Fibroblast of lung (primary cell): ENCODE measurements around the gene CORO1C.

Experiments used
- EZH2 ChIP-seq: IDR thresholded peaks from 2 replicates; pipeline ENCODE4 v1.5.1; 2012; ENCODE audit warnings: low read length, control low read depth, mild to moderate bottlenecking; ENCODE audit errors: missing control alignments
- TF ChIP-seq, protein P1 (sequence below), 2 donors: IDR thresholded peaks in 1 of 2; conservative IDR thresholded peaks in 1 of 2; 1 replicate in 1 of 2; 2 replicates in 1 of 2; pipeline ENCODE4 v1.5.1; 2011 to 2012; ENCODE audit warnings: low read length in 2 of 2, control low read depth in 1 of 2, inconsistent platforms in 1 of 2, low read depth in 1 of 2, mild to moderate bottlenecking in 1 of 2

DNA sequence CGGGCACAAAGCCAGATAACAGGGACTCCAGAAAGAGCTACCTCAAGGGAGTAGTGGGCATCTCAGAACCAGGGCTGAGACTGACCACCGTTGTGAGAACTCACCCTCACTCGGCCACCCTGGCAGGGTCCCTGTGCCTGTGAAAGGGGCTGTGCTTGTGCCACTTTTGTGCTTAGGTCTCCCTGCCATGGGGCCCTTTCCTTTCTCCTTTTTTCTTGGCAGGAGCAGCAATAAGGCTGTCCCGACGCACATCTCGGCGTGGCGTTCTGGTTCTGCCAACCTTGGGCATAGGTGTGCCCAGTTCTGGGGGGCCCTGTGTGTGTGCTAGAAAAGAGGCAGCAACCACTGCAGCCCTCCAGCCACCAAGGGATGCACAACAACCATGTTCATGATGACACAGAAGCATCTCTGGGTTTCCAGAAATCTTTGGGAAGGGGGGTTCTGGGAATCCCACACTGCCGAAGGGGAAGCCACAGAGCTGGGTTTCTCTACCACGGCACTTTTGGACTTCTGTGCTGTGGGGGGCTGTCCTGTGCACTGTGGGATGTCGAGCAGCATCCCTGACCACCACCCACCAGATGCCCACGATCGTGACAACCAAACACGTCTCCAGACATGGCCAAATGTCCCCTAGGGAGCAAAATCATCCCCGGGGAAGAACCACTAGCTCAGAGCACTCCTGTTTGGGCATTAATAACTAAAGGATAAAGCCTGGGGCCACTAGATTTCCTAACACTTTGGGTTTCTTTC, 120.3 kb downstream of the CORO1C start:
- TF ChIP-seq, protein P1, sequence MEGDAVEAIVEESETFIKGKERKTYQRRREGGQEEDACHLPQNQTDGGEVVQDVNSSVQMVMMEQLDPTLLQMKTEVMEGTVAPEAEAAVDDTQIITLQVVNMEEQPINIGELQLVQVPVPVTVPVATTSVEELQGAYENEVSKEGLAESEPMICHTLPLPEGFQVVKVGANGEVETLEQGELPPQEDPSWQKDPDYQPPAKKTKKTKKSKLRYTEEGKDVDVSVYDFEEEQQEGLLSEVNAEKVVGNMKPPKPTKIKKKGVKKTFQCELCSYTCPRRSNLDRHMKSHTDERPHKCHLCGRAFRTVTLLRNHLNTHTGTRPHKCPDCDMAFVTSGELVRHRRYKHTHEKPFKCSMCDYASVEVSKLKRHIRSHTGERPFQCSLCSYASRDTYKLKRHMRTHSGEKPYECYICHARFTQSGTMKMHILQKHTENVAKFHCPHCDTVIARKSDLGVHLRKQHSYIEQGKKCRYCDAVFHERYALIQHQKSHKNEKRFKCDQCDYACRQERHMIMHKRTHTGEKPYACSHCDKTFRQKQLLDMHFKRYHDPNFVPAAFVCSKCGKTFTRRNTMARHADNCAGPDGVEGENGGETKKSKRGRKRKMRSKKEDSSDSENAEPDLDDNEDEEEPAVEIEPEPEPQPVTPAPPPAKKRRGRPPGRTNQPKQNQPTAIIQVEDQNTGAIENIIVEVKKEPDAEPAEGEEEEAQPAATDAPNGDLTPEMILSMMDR (conservative IDR thresholded peaks at IDR 0.05 in 1 of 2, IDR thresholded peaks at IDR 0.05 in 1 of 2; ENCODE audit: low read depth in 1 of 2, low read length in 2 of 2) = no peak
- TF ChIP-seq EZH2 = no peak
